GM19397 (cell line): ENCODE results near the gene BTLA.
"Not testable (repeated sequence)": the region's sequence is repeated elsewhere in the genome, so short reads cannot be mapped to it uniquely, and the experiment has no call there.

Experiments
- ATAC-seq: cut with Tn5 transposase; IDR thresholded peaks from one replicate; pipeline ENCODE4 v1.9.1; 2021; ENCODE audit warnings: mild to moderate bottlenecking, moderate library complexity; ENCODE audit not compliant: unreplicated experiment

Gene BTLA

DNA sequence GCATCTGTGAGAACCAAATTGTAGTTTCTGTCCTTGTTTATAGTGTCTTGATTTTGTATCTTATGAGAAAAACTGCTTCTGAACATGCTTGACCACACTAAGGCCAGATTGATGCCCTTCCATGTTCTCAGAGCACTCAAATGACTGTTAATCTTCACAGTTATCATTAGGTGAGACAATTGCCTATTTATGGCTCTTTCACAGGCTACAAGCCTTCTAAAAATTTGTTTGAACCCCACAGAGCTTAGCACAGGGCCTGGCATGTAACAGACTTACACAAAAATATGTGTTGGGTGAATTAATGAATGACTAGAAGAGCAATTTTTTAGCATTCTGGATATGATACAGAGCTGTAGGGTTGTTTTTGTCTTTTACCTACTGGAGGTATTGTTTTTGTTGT, 43.1 kb downstream of the BTLA start:
- no peak for ATAC-seq

DNA sequence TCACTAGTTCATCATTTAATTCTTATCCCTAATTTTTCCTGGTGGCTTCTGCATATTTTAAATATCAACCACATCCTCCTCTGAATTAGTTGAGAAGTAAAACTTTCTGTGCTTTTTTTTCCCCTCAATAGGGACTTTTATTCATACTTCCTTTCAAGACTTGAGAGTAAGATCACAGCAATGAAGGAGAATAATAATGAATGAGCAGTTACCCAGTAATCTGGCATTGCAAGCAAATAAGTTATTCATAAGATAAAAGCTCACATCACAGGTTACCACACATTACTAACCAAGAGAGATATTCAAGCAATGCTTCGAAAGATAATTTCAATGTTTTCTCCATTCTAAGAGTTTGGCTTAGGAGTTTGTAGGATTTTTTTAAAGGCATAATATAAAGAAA, 50.3 kb downstream of the BTLA start:
- ATAC-seq, result no peak

DNA sequence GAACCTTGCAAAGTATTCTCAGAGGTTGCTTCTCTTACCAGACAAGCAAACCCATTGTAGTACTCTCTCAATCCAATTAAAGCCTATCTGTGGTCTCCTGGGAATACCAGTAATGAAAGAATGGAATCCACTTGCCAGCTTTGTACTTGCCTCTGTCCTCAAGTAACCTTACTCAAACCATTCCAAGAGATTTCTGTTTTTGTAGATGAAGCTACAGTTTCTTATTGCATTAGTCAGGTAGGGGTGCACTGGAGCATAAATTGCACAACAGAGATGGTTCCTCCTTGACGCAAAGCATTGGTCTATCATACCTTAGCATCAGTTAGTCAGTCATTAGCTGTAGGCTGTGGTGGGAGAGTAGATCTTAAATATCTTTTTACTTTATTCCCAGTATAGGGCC, 52.9 kb downstream of the BTLA start:
- ATAC-seq, result no peak

DNA sequence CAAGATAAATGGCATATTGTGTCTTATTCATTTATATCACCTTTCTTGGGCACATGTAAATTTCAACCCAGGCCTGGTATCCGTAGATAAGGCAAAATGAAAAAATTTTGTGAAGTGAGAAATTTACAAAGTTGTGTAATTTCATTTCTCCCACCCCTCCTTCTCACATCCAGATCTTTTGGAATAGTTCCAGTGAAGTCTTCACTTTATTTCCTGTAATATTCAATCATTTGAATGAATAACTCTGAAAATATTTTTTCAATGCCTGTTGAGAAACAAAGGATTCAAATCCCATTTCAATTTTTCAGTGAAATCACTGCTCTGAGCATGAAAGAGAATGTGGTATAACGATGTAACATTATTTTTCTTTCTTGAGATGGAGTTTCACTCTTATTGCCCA, 53.4 kb downstream of the BTLA start:
- no peak for ATAC-seq

DNA sequence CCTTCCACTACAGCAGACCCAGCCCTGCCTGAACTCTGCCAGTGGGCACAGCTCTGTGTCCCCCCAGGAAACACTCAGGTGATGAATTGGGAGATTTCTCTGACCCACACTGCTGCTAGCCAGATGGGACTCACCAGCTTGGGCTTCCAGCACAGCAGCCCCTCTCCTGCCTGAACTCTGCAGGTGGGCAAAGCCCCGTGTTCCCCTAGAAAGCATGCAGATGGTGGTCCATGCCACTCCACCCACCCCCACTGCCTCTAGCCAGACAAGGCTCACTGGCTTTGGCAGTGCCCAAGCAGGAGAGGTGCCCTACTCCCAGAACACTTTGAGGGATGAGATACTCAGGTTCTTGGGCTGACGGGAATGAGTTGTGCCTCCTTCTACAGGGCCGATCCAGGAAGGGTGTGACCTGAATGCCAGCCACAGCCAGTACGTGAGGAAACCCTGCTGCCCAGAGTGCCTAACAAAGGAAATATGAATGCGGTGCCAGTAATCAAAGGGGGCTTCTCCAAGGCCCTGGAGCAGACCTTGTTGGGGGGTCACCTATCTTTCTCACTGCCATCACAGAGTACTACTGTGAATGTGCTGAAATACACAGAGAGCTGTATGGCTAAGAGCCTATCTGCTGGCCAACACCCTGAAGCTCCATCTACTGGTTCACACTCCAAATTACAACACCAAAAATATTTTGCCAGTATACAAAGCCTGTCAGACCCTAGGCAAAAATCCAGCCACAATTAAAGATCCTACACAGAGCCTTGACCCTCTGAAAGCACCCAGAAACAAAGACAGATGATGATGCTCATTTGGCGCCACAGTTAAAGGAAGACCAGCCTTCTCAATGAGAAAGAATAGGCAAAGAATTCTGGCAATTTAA, 61.9 kb downstream of the BTLA start:
- peak; percentile 53 for ATAC-seq

DNA sequence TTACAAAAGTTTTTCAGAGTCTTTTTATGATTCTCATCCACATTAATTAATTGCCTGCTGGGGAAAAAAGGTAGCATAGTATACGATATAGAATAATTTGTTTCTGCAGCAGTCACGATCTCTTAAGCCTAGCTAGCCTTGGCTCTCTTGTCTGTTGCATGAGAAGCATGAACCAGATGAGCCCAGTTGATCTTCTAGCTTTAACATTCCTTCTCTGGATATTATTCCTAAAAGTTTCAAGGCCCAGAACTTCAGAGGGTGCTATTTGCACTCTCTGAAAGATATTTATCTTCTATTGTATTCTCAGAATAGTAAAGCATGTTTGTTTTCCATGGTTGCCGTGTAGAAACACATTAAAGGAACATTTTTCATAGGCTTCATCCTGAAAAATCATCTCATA, 69.3 kb downstream of the BTLA start:
- no peak for ATAC-seq

DNA sequence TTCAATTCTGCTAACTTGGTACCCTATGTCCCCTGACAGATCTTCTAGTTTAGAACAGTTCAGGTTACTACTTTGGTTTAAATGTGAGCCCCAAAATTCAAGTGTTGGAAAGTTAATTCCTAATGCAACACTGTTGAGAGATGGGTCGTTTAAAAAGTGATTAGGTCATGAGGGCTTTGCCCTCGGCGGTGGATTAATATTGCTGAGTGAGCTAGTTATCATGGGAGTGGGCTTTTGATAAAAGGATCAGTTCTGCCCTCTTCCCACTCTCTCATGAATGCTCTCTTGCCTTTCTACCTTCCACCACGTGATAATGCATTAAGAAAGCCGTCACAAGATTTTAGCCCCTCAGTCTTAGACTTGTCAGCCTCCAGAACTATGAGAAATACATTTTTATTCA, 72.1 kb downstream of the BTLA start:
- no peak for ATAC-seq

DNA sequence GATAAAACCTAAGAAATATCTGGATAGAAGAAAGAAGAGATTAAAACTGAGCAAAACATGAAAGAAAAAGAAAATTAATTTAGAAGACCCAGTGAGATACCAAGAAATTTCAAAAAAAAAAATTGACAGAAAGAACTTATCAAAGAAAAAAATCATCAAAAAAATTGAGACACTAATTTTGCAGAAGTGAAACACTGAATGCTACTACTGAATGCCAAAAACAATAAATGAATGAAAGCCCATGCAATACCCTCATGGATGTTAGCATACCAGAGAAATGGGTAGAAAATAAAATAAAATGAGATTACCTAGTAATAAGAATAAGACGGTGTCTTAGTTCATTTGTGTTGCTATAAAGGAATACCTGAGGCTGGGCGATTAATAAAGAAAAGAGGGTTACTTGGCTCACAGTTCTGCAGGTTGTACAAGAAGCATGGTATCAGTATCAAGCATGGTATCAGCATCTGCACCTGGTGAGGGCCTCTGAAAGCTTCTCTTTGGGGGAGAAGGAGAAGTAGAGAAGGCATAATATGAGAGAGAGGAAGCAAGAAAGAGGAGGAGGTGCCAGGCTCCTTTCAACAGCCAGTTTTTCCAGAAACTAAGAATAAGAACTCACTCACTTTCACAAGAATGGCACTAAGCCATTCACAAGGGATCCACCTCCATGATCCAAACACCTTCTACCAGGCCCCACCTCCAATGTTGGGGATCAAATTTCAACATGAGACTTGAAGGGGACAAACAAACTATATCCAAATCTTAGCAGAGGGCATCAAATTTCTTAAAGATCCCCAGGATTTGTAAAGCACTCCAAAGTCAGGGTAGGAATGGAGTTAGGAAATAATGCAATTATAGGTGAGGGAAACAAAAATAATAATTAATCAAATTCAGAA, 73.2 kb downstream of the BTLA start:
- ATAC-seq, result no peak

DNA sequence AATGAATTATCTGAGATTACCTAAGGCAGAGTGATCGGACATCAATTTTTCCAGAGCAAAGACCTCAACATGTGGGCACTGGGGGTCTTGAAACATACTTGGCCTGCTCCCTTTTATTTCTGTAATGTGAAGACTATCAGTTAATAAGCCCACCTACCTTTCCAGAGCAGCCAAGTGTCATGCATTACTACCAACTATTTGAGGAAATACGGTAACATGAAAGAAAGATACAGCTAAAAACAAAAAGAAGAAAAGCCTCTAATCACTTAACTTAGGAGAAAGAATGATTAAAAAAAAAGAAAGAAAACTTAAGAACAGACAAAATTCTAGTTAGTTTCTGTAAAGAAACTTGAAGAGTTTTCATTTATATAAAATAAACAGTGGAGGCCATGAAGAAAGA, 73.9 kb downstream of the BTLA start:
- no peak for ATAC-seq

DNA sequence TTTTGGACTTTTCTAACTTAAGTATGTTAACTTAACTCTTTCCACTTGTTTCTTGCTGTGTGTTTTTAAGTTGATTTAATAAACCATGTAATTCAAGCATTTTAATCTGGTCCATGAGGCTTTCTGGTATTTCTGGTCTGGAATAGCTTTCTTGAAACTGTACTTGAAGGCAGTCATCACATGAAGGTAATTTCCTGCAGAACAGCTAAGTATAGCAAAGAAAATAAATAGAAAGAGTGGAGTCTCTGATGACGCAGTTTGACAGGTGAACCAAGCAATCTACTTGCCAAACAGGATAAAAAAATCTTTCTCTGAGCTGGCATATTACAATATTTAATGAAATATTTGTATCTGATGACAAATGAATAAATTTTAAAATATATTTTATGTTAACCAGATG, 74.9 kb downstream of the BTLA start:
- no peak for ATAC-seq

DNA sequence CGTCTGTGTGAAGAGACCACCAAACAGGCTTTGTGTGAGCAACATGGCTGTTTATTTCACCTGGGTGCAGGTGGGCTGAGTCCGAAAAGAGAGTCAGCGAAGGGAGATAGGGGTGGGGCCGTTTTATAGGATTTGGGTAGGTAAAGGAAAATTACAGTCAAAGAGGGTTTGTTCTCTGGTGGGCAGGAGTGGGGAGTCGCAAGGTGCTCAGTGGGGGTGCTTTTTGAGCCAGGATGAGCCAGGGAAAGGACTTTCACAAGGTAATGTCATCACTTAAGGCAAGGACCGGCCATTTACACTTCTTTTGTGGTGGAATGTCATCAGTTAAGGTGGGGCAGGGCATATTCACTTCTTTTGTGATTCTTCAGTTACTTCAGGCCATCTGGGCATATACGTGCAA, 76.4 kb downstream of the BTLA start:
- ATAC-seq, result not testable (repeated sequence)

DNA sequence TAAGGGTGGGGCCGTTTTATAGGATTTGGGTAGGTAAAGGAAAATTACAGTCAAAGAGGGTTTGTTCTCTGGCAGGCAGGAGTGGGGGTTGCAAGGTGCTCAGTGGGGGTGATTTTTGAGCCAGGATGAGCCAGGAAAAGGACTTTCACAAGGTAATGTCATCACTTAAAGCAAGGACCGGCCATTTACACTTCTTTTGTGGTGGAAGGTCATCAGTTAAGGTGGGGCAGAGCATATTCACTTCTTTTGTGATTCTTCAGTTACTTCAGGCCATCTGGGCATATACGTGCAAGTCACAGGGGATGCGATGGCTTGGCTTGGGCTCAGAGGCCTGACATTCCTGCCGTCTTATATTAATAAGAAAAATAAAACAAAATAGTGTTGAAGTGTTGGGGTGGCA, 80.7 kb downstream of the BTLA start:
- ATAC-seq, result not testable (repeated sequence)

DNA sequence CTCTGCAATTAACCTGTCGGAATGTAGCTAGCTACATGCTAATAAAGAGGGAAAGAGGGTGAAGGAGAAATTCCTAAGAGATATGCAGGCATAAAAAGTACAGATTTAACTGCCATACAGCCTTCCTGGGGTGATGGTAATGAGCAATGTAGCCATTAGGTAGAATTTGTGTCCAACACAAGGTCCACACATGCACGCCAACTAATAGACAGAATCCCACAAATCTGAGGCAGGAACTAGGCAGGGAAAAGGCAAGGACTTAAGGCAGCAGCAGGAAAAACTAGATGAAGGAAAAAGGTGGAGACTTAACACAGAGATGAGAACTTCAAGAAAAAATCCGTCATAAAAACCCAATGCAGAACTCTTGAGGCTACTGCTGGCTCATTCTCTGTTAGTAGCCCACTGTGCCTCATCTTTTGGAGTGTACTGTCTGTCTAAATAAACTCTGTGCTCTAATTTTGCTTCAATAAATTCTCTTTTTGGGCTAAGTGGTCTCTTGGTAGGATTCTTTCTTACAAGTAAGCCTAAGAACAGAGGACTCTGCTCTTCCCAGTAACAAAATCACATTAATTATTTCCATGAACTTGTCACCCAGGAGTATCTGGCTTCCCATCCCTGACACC, 81.5 kb downstream of the BTLA start:
- ATAC-seq, result no peak

DNA sequence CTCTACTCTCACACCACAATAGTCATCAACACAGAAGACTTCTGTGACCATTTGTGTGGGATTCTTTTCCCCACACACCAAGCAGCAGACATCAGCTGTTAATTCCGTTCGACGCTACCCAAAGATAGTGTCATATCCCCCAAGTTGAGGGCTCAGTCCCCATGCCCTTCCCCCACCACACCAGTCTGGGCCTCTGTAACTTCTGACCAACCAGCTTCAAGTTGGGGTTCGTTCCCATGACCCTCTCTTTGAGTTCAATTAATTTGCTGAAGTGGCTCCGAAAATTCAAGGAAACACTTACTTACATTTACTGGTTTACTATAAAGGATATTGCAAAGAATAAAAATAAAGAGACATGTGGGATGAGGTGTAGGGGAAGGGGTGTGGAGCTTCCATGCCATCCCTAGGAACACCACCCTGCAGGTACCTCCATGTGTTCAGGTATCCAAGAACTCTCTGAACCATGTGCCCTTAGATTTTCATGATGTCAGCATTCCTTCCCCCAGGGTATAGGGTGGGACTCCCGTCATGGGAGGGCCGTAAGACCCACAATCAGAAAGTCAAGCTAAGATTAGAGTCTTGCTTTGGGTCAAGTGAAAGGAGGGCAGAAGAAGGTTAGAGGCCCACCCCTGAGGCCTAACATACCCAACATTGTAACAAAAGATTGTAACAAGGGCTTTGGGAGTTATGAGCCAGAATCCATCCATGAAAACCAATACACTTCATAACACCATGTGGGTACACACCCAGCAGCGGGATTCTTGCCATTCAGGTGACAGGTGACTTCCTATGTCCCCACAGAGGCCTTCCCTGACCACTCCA, 82.7 kb downstream of the BTLA start:
- no peak for ATAC-seq

DNA sequence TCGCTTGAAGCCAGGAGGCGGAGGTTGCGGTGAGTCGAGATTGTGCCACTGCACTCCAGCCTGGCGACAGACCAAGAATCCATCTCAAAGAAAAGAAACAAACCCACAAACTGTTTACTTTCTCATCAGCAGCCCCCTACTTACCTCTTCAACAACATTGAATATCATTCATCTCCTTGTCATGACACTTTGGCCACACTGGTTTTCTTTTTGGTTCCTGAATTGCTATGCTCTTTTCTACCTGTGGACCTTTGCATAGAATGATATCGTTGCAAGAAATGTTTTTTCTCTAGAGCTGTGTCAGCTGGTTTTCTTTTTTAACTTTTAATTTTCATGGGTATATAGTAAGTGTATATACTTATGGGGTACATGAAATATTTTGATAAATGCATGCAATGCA, 83.9 kb downstream of the BTLA start:
- no peak for ATAC-seq
